Measurements from ENCODE around the gene SIRT2.
"Not testable (repeated sequence)": the region's sequence is repeated elsewhere in the genome, so short reads cannot be mapped to it uniquely, and the experiment has no call there.

SIRT2 gene

DNA sequence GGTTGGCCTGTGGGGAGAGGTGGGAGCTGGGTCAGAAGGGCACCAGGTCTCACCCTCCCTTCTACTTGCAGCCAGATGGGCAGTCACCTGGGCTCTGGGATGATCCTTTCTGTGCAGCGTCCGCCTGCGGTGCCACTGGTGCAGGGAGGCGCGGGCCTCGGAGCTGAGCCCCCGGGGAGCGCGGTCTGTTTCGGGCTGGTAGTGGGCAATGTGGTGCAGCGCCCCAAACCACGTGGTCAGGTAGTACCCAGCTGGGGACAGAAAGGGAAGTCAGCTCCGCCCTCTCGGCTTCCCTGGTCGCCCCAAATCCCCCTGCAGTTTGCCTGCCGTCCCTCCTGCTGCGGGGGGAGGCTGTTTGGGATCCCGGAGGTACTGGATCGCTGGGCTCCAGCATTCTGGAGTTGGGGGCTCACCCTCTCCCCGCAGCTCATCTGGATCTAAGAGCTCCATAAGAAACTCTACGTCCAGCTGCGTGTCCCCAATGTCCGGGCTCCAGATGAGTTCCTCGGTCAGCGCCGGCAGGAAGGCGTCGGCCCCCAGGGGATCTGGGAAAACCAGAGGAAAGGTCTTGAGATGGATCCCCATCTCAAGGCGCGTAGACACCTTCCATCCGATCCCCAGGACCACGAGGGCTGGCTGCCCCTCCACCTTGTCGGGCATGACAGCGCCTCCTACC, 30.1 kb downstream of the SIRT2 start:
- no peak for DNase-seq (ENCODE audit: low read depth)

DNA sequence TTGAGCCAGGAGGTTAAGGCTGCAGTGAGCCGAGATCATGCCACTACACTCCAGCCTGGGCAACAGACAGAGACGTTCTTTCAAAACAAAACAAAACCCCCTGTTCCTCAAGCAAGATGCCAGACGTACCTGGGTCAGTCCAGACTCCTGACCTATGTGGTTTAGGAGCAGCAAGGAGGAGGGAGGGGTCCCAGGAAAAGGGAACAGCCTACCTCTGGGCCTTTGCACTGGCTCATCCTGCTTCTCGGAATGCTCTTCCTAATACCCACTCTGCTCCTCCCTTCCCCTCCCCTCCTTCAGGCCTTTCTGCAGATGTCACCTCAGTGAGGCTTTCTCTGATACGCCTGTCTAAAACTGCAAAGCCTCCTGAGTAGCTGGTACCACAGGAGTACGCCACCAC, 30.9 kb downstream of the SIRT2 start:
- DNase-seq (ENCODE audit: low read depth) = no peak

DNA sequence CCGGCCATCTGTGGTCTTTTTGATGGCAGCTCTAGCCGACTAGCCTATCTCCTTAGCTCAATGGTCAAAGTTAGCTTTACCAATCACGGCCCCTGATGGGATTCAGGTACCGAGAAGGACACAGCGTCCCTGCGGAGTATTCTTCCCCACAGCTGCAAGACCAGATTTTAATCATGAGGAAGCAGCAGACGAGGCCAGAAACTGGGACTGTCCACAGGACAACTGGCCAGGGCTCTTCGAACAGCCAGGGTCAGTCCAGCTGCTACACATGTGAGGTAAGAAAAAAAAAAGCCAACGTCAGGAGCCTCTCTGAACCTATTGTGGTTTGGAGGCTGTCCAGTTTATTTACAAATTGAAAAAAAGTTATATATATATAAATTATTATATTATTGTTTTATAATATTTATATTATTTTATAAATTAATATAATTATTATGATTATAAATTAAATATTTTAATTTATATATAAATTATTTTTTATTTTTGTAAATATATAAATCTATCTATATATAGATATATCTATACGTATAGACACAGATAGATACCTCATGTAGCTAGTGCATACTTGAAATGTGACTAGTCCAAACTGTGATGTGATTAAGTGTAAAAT, 32.1 kb downstream of the SIRT2 start:
- no peak for DNase-seq (ENCODE audit: low read depth)

DNA sequence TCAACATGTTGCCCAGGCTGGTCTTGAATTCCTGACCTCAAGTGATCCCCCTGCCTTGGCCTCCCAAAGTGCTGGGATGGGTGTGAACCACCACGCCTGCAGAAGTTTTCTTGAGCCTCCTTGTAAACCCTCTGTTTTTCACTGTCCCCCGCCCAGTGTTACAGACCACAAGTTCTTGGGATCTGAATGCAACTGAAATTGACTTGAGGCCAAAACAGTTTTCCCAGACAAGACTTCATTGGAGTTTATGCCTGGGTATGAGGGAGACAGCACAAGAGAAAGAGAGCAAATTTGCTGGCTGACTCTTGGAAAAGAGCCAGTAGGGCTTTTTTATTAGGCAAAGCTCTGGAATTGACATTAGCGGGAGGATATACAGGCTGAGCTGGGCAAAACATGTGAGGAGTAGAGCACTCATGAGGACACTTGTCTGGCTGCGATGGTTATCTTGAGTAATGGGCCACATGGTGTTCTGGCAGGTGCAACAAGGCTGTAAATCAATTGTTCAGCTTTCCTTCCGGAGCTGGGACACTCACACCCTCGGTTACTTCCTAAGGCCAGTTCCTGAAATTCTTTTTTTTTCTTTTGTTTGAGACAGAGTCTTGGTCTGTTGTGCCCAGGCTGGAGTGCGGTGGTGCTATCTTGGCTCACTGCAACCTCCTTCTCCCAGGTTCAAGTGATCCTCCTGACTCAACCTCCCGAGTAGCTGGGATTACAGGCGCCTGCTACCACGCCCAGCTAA, 36.9 kb downstream of the SIRT2 start:
- DNase-seq (ENCODE audit: low read depth) = no peak

DNA sequence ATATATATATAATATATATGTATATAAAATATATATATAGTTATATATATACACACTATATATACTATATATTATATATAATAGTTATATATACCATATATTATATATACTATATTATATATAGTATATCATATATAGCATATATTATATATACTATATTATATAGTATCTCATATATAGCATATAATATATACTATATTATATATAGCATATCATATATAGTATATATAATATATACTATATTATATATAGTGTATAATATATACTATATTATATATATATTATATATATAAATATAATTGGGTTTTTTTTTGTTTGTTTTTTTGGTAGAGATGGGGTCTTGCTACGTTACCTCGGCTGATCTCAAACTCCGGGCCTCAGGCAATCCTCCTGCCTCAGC, 38.0 kb downstream of the SIRT2 start:
- DNase-seq (ENCODE audit: low read depth) = no peak

DNA sequence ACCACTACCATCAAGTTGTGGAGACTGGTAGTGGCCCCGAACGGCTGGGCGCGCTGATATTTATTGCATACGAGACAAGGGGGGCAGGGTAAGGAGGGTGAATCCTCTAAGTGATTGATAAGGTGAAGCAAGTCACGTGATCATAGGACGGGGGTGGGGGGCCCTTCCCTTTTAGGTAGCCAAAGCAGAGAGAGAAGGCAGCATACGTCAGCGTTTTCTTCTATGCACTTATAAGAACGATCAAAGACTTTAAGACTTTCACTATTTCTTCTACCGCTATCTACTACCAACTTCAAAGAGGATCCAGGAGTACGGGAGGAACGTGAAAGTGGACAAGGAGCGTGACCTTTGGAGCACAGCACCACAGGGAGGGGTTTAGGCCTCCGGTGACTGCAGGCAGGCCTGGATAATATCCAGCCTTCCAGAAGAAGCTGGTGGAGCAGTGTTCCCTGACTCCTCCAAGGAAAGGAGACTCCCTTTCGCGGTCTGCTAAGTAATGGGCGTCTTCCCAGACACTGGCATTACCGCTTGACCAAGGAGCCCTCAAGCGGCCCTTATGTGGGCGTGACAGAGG, 39.7 kb downstream of the SIRT2 start:
- DNase-seq (ENCODE audit: low read depth) = not testable (repeated sequence)

DNA sequence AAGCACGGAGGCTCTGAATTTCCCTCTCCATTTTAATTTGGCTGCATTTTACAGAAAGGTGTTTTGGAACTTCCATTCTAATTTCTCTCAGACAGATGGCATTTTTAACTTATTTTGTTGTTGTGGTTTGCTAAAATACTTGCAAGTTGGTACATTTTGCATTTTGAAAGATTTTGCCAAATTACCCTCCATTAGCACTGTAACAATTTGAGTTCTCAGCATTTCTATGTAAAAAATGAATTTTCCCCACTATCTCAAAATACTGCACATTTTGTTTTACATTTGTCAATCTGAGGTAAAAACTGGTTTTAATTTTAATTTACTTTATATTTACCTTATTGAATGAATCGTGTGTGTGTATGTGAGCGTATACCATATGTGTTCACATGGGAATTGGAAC, 42.6 kb downstream of the SIRT2 start:
- DNase-seq (ENCODE audit: low read depth) = no peak

DNA sequence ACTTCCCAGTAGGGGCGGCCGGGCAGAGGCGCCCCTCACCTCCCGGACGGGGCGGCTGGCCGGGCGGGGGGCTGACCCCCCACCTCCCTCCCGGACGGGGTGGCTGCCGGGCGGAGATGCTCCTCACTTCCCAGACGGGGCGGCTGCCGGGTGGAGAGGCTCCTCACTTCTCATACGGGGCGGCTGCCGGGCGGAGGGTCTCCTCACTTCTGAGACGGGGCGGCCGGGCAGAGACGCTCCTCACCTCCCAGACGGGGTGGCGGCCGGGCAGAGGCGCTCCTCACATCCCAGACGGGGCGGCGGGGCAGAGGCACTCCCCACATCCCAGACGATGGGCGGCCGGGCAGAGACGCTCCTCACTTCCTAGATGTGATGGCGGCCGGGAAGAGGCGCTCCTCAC, 43.7 kb downstream of the SIRT2 start:
- DNase-seq (ENCODE audit: low read depth) = not testable (repeated sequence)

DNA sequence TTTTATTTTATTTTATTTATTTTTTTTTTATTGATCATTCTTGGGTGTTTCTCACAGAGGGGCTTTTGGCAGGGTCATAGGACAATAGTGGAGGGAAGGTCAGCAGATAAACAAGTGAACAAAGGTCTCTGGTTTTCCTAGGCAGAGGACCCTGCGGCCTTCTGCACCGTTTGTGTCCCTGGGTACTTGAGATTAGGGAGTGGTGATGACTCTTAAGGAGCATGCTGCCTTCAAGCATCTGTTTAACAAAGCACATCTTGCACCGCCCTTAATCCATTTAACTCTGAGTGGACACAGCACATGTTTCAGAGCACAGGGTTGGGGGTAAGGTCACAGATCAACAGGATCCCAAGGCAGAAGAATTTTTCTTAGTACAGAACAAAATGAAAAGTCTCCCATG, 44.5 kb downstream of the SIRT2 start:
- not testable (repeated sequence) for DNase-seq (ENCODE audit: low read depth)

DNA sequence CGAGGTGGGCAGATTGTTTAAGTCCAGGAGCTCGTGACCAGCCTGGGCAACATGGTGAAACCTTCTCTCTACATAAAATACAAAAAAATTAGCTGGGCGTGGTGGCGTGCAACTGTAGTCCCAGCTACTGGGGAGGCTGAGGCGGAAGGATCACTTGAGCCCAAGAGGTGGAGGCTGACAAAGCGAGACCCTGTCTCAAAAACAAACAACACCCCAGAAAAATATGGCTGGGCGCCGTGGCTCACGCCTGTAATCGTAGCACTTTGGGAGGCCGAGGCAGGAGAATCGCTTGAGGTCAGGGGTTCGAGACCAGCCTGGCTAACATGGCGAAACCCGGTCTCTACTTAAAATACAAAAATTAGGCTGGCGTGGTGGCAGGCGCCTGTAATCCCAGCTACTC, 46.2 kb downstream of the SIRT2 start:
- no peak for DNase-seq (ENCODE audit: low read depth)

DNA sequence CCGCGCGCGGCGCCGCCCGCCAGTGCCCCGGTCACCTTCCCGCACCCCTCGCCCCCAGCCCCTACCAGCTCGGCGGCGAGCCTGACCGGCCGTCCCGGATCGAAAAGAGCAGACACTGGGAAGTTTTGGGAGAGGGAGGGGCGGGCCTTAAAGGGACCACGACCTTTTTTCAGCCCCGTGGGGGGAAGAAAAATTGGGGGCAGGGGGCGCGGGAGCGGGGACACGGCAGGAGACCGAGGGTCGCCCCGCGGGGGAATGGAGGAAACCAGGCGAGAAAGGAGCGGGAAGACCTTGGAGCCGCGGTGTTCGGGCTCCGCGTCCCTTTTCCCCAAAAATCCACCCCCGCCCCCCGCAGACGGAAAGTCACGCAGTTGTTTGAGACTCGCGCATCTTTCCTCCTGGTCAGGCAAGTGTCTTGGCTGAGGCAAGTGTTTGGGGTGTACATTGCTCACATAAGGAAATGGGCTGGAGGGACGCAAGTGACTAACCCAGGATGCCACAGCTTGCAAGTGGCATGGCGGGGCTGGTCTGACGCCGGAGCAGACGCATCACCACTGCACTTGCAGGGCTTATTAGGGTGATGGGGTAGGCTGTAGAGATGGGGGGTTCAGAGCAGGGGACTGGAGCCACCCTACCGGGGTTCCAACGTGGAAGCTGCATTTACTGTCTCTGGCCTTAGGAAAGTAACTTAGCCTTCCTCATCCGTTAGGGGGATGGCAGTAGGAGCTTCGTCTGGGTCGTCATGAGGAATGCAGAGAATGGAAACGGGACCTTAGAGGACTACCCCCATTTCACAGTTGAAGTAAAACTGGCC, 47.0 kb downstream of the SIRT2 start:
- peak; percentile 49 for DNase-seq (ENCODE audit: low read depth)

DNA sequence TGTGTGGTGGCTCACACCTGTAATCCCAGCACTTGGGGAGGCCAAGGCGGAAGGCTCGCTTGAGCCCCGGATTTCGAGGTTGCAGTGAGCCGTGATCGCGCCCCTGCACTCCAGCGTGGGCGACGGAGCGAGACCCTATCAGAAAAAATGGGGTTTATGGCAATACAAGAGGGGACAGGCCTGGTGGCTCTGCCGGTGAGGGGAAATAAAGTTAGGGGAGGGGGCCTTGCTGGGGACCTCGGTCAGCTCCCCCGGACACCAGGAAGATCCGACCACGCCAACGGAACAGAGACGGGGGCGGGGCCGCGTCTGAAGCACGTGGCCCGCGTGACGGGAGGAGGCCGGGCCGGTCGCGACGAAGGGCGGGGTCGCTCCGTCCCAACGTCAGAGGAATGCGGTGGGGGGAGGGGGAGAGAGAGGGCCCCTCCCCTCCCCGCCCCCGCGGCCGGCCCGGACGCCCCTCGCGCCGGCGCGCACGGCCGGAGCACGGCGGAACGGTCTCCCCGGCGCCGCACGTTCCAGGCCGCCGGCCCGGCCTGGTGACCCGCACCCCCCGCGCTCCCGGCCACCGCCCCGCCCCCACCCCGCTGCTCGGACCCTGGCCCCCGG, 47.7 kb downstream of the SIRT2 start:
- peak; percentile 87 for DNase-seq (ENCODE audit: low read depth)

DNA sequence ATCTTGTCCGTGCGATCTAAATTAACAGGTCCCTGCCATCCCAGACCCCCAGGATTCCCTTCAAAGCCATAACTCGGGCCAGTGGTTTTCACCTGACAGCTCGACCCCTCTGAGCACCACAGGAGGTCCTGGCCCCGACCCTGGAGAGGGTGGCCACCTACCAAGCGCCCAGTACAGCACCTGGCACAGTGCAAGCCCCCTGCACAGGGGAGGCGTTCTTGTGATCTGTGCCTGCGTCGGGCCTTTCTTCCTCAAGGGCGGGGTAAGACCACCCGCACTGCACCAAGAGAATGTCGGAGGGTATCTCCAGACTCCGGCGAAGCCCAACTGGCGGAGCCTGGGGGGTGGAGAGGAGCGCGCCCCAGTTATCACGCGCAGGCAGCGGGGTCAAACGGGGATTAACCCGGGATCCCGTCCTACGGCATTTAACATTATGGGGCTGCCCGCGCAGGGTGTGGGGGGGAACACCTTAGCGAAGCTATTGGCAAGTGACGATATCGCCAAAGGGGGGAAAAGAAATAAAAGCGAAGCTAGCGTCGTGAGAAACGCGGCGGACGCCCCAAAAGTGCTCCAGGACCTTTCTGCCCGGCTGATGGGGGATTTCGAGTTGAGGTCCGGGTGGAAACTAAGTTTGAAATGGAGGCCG, 48.3 kb downstream of the SIRT2 start:
- DNase-seq (ENCODE audit: low read depth) = no peak

DNA sequence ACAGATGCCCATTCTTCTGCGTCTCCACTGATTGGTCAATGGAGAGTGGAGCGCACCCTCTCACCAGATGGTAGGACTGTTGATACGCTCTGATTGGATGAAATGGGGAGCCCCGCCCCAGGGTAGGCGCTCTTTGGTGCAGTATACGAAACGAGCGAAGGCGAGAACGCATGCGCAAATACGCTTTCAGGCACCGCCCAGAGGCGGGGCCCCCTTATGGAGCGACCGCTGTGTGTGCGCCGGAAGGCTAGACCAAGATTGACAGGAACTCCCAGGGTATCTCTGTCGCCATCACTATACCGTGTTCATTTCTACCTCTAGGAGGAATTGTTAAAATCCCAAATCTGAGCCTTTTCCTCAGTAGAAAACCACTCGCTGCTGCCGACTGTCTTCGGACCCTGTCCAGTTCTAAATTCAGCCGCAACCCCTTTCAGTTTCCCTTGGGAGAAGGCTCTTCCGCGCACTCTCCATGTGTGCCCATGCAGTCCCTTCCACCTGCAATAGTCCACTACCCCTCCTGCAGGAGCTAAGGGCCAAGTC, 48.9 kb downstream of the SIRT2 start:
- DNase-seq (ENCODE audit: low read depth) = peak; percentile 97

DNA sequence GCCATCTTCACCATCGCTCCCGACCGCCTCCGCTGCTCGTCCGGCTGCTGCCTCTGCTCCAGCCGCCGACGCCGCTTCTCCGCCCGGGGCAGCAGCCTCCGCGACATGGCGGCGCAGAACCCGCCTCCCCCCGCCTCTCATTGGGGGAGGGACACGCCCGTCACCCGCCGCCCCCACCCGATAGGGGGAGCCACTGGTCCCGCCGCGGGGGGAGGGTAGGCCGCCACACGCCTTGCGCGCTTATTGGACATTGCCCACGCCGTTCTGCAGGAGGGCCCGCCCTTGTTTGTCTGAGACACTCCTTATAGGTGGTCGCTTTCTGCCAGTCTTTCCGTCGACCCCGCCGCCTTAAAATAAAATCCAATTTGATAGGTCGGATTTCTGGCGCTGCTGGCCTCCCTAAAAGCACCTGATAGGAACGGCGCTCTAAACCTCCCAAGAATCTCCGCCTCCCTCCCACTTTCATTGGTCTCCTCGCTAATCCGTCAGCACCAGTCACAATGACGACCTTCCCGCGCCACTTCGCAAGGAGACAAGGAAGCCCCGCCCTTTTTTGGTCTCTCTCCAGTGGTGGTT, 49.5 kb downstream of the SIRT2 start, which contains the start of gene HNRNPL:
HNRNPL (minus strand) TSS at position 127 of the 576 bp plus-strand sequence; CDS start at position 107, 20 bp downstream.
- peak; percentile 99 for DNase-seq (ENCODE audit: low read depth)

DNA sequence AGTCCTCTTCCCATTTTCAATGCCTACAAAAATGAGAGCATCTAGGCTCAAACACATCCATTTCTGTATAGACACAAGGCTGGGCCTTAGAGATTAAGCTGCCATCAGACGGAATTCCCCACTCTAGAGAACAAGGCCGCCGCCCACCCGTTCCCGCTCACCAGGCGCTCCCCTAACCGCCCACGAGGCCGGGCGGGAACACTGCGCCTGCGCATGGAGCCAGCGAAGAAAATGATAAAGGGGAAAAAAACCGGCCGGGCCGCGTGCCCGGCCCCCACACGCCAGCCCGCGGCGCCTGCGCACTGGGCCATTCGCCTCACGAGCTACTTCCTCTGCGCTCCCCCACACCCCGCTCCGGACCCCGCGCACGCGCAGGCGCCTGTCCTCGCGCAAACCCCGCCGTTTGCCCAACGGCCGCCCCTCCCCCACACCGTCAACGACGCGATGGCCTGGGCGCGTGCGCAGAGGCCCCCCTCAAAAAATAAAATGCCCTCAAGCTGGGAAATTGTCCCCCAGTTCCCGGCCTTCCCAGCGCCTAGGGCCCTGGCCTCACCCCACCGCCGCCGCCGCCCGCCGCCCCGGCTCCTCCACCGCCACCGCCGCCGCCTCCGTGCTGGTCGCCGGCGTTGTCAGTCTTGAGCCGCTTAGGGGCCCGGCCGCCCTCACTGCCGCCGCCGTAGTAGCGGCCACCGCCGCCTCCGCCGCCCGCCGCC, 50.1 kb downstream of the SIRT2 start:
- DNase-seq (ENCODE audit: low read depth) = peak; percentile 99

DNA sequence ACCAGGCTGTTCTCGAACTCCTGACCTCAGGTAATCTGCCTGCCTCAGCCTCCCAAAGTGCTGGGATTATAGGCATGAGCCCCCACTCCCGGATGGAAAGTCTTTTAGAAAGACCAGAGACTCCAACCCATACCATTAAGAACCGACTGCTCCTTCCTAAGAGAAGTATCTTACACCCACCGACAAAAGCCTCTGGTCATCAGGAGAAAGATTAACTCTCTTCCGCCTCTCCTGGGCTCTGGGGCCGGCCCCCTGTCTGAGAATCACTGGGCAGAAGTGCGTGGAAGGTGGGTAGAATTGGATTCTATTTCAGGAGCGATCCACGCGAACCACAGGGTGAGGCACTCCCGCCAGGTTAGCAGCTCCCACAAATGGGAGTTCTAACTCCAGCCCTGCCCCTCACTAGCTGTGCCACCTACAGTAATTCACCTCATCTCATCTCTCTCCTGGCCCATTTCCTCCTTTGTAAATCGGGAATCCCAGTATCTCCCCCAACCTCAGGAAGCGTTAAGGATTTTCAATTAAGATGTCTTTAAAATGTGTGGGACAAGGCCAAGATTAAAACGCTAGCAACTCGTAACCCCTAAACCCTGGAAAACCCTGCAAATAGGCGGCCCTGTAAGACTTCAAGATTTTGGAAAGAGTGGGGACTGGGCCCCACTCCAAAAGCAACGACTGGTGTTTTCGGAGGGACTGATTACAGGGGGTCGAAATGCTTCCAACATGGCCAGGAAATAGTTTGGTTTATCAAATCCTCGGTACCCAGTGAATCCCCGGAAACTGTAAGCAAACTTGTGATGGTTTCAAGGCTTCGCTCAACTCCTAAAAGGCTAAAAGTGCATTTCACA, 50.9 kb downstream of the SIRT2 start:
- DNase-seq (ENCODE audit: low read depth) = no peak

DNA sequence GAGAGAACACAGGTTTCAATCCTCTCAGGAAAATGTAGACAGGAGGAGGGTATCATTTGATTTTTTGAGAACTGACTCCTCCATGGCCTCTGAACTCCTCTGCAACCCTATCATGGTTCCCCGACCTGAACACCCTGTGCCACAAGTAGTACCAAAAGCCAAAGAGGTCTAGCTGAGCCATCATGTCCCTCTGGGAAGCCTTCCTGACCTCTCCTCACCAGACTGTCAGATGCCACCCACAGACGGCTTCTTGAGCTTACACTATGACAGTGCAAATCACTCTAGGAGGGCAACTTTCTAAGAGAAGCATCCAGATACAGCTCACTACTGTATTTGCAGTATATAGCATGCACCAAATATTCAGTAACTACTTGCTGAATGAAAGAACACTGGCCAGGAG, 53.3 kb downstream of the SIRT2 start:
- no peak for DNase-seq (ENCODE audit: low read depth)
